Suppressor macrophage treated with lipopolysaccharide for 4 hours (primary cell): ENCODE measurements around the gene FBXL7.

Experiments used
- DNase-seq: peaks from one replicate; pipeline ENCODE4 v3.0.0-alpha.2; 2020

The FBXL7 gene

DNA sequence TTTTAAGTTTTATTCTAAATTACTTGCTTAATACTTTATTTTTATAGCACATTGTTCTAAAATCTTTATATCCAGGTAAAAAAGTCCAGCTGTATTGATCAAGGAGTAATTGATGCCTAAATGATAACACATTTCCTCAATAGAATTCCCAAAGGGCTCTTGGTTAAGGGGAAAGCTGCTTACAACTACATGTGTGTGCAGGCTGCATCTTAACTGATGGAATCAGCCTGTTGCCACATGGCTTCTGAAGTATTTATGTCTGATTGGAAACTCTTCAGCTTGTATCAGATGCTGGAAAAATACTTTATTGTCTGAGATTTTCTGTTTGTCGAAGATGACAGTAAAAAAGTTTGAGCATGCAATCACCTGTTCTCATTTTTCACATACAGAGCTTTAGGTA, 182.6 kb downstream of the FBXL7 start:
- no peak for DNase-seq

DNA sequence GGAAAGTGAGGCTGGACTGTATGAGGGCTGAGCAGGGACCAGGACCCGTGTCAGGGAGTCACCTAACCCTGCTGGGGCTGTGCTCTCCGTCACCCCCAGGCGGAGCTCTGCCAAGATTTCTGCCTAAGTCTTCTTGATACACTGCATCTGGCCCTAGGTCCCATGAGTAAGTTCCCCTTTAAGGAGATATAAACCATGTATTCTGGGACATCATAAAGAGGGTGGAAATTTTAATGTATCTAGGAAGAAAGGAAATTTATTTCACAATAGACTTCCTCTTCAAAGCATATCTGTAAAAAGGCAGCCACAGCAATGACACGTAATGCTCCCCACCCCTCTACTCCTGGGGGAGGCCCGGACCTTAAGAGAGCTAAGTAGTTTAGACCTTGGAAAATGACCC, 183.4 kb downstream of the FBXL7 start:
- DNase-seq: no peak

DNA sequence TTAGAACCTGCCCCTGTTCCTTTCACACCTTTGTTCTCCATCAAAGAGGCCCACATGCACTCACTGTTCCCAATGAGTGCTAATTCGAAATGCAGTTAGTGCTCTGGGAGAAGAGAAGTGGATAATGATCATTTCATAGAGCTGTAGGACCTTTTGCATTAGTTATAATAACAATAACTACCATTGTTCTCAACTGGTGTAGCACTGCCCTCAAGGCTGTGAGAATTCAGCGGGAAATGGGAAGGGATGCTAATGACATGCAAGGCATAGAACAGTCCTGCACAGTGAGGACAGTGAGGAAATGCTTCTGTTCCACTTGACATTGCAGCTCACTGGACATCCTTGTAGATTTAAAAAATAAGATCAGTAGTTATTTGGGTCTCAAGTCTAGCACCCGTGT, 187.4 kb downstream of the FBXL7 start:
- no peak for DNase-seq

DNA sequence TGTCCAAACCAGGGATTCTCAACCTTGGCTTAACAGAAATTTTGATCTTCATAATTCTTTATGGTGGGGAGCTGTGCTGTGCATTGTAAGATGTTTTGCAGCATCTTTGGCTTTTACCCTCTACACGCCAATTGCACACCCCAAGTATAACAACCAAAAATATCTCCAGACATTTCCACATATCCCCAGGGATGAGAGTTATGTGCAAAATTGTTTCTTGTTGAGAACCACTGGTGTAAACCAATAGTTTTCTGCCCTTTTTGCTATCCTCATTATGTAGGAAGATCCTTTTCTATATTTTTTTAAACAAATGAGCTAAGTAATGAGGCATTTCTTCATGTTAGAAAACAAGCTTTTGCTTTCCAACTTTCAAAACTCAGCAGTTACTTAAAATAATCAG, 189.9 kb downstream of the FBXL7 start:
- no peak for DNase-seq

DNA sequence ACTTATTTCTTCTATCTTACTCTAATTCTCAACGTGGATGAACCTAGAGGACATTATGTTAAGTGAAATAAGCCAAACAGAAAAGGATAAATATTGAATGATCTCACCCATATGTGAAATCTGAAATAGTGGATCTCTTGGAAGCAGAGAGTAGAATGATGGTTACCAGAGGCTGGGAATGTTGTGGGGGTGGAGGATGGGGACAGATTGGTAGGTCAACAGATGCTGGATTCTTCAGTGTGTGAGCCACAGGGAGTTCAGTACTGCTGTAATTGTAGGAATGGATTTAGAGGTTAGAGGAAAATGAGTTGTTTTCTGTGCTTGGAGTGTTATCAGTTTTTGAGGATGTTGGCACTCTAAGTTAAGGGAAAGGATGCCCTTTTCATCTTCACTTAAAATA, 190.6 kb downstream of the FBXL7 start:
- no peak for DNase-seq

DNA sequence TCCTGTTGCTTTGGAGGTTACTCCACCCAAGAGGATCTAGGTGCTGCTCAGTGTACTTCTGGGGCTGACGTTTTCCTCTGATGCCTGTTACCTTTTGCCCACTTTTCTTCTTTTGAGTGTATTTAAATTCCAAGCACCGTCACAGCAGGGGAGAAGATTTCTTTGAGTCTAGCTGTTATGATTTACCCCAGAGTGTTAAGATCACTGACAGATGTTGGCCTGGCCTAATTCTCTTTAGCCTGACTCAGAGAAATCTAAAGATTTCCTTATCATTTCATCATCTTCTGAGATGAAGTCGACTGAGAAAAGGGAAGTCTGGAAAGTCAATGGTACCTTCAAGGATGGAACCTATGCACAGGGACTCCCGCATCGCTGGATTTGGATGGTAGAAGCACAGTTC, 191.5 kb downstream of the FBXL7 start:
- no peak for DNase-seq

DNA sequence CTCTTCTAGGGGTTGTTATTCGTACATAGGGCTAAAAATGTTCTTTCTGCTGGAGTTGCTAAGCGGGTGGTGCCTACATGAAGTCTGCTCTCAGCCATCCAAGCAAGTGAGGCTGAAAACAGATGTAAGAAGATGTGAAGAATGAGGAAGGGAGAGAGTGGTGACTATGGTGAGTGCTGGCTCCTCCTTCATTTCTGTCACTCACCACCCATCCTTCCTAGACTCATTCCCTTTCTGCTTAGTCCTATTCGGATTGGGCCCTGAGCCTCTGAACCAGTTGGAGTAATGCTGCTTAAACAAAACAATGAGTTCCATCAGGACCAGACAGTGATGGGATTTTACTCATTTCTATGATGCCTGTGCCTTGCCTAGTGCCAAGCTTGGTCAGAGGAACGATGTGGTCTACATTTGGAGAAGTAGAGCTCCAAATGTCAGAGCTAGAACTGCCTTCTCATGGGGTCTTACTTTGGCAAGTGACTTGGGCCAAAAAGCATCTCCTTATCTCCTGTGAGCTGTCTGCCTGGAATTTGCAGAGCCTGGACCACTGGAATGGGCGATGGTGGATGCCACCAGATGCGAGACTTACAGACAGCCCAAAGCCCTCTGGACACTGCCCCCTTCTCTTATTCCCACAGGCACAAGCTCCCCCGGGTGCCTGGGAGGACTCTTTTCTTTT, 192.9 kb downstream of the FBXL7 start:
- no peak for DNase-seq

DNA sequence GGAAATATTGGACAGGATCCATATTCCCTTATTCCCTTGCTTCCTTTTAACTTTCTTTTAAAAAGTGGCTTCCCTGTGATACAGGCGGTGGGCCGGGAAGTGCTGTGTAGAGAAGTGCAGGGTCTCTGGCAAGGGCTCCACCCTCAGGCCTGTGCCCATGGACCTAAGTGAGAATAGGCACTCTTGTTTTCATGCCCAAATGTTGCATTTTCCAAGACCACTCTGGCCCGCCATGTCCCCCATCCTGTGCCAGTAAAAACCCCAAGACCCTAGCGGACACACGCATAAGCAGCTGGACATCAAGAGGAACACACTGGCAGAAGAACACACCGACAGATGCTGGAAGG, 193.4 kb downstream of the FBXL7 start:
- no peak for DNase-seq

DNA sequence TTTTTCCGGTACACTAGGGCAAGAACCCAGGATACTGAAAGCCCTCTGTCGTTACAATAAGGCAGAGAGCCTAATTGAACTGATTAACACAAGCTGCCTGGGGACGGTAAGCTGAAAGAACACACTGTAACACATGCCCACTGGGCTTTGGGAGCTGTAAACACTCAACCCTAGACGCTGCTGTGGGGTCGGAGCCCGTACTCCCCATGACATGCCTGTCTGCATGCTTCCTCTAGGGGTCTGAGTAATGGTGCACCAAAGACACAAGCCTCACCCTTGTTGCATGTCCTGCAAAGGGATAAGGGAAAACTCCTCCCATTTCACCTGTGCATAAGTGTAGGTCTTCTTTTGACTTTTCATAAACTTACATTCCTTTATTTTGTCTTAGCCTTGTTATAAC, 194.0 kb downstream of the FBXL7 start:
- no peak for DNase-seq

DNA sequence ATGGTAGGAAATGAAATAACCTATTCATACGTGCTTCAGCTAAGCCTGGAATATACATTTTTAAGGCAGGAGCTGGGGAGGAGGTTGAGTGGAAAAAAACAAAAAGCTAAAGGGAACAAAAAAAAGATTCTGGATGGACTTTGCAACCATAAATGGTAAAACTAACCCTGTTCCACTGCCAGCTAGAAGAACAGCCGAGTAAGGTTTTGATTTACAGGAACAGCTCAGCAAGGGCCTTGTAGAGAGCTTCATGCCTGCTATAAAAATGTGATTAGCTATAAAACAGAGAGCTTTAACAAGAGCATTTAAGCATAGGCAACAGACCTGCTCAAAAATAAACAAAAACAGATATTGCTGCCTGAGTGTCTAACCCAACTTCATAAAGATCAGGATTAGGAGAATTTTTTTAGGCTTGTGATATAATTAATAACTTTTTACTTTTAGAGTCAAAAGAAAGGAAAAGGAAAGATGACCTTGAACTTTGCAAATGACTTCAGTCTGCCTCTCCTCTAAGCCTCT, 194.8 kb downstream of the FBXL7 start:
- DNase-seq: no peak

DNA sequence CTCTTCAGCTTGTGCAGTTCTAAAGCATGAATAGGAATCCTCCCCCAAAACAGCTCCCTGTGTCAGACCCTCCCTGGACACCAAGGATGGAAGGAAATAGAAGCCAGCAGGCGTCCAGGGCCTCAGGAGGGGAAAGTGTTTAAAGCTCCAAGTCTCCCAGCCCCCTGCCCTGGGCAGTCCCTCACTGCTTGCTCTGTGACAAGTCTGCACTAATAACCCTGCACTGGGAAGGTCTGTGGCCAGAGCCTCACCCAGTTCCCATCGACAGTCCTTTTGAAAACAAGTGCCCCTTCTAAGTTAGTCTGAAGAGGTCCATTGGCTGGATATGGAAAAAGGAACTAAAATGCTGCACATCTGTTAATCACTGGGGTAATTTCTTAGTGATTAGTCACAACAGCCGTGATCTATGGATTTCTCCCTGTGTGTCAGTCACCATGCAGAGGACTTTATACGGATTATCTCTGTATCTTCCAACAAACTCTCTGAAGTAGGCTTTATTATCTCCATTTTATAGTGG, 195.3 kb downstream of the FBXL7 start:
- DNase-seq: no peak

DNA sequence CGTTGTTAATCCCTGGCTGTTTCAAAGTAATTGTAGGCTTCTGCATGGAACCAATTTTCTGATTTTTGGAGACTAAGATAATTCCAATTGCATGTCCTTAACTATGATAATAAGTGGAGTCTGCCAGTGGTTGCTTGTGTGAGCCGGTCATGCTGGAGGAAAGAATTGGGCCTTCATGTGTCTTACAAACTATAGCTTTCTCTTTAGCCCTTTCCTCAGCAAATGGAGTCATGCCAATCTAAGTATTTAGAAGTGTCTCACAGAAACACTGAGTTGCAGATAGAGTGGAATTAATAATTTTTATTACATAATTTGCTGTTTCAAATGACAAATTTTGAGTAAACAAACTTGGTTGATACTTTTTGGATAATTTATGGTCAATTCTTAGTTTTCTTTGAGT, 200.4 kb downstream of the FBXL7 start:
- no peak for DNase-seq

DNA sequence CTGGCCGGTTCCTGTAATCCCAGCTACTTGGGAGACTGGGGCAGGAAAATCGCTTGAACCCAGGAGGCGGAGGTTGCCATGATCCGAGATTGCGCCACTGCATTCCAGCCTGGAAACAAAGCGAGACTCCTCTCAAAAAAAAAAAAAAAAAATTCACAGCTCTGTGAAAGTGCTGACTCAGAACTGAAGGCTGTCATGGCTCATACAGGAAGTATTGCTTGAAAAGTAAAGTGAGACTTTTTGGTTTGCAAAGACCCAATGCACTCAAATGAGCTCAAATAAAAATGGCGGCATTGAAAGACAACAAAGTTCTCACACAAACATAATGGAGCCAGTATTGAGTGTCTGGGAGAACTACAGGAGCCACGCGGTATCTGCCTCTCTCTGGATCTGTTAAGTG, 202.1 kb downstream of the FBXL7 start:
- DNase-seq: no peak

DNA sequence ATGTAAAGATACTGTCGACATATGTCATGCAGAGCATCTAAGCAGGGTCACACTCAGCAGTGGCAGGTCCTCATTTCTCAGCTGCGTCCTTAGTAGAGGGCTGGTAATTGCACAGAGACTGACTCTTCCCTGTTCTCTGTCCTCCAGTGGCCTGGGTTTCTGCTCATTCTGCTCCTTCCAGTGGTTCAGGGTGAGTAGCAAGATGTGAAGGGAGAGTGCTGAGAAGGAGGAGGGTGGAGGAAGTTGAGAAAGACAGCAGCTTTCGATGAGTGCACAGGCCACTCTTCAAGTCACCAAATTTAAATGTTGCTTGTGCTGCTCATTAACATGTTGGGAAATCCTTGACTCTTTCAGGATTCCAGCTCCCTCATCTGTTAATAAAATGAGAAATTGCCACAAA, 203.9 kb downstream of the FBXL7 start:
- DNase-seq: no peak

DNA sequence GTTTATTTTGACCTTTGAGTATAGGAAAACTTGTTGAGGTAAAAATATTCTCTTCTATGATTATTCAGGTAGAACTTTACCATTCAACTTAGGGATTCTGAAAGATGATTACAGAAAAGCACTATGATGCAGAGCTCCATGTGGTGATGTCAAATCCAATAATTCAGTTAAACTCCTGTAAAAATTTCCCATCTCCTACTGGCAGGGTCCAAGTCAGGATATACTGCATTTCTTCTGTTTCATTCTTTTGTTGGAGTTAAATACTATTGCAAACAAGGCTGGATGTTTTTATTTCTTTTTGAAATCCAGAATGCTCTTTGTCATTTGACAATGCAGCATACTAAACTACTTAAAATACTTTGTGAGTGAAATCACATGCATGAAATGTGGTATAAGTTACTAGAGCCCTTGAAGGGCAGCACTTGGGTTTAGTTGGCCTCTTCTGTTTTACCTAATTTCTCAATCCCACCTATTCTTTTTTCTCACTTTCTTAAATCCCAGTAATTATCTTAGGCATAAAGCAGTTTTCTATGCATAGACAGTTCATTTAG, 204.5 kb downstream of the FBXL7 start:
- no peak for DNase-seq

DNA sequence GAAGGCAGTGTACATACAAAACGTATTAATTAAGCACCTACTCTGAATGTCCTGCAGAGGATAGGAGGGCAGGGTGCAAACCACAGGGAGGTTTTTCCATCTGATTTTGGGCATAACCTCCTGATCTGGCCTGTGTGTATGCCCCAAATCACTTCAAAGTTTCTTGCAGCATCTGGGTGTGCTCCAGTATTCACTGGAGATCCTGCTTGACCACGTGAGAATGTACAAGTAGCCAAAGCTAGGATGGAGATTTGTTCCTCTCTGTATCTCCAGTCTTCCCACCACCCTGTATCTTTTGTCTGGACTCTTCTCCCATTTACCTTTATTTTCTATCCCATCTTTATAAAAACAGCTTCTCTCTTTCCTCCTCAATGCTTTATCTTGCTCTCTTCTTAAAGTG, 207.7 kb downstream of the FBXL7 start:
- no peak for DNase-seq

DNA sequence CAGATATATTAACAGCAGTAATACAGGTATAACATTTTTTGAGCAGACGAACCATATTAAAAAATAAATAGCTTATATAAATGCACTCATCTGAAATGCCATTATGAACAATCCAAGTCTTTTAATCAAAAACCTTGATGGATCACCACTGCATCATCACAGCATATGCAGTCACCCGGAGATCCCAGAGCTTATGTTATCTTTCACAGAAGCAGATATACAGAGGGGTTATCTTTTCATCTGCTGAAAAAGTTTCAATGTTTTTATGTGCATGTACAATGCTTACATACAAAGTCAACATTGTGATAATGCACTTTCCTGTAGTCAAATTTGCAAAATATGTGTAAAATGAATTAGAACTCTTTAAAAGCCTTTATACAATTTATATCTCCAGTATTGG, 211.9 kb downstream of the FBXL7 start:
- no peak for DNase-seq

DNA sequence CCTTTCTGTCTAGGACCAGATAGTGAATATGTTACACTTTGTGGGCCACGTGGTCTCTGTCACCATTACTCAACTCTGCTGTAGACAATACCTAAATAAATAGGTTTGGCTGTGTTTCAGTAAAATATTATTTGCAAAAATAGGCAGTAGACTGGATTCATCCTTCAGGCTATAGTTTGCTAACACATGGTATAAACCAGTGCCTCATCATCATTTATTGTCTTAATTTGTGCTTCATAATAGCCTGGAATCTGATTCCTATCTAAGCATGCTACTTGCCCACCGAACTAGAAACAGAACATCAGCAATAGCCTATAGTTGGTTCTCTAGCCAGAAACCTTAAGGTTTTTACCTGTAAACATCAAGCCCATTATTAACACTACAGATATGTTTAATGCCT, 215.6 kb downstream of the FBXL7 start:
- DNase-seq: no peak

DNA sequence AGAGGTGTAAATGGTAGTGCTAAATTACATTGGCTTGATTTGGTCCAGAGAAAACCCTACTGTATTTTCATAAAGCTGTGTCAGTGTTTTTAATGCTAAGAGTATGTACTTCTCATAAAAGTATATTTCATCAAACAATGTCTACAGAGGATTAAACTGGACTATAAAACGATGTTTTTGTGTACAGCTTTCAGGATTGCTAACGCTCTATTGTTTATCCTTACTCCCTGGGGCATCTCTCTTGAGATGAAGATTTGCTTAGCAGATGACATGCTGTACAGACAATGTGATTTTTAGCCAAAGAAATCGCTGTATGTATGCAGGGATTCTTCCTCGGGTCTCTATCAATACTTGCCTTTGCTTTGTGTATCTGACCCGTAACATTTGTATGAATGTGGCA, 216.0 kb downstream of the FBXL7 start:
- DNase-seq: no peak

DNA sequence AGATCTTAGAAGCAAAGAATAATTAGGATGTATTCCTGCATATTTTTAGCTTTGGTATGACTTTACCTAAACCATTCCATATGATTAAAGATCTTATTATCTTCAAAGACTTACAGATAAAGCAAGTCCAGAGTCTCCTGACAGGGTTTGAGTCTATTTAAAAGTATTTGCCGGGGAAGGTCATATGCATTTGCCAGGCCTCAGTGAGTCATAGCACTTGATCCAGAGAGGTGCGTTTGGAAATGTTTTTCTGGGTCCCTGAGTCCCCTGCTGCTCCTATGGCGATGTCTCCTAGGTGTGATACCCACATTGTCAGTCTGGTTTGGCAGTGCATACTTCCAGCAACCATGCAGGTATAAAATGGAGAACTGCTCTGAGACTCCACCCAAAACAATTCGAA, 217.0 kb downstream of the FBXL7 start:
- DNase-seq: no peak

DNA sequence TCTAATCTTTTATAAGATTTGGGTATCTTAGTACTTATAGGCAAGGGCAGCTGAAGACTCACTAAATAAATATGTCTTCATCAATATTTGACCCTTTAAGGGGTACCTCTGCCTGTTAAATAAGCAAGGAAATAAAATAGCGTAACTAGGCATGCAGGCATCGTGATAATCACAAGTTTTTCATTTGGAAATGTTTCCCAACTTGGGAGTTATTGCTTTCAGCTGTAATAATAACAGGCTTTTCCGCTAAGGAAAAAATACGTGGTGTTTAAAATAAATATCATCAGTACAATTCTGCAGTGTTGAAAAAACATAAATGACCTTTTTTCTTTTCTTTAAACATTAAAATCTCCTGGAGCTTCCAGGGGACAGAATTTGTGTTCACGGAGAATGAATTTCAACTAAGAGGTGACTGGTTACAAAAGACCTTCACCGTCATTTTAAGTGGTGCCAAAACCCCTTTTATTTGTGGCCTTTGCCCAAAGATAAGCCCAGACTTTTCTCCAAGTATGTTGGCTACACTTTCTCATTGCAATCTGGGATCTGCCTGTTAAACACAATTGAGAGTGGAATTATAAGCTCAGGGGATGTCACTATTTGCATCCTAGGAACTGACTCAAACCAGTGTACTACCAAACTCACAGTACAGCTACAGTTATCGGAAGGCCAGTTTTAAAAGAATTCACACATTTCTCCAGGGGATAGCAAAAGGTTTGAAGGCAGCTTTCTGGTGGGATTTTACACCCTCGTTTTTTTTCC, 218.6 kb downstream of the FBXL7 start:
- DNase-seq: no peak

DNA sequence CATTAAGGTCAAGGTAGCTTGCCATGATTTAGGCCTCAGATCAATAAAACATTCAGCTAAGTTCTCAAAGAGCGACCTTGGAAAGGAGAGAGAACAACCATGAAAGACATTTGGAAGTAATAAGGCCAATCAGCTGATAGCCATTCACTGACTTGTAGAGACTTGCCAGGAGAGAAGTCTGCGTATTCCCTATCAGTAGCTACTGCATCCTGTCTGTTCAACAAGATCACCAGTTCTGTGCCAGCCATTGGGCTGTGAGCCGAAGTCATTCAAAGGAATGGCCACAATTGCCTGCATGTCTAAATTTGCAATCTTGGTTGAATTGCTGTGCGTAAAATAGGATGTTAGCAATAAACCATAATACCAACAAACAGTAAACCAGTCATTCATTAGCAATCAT, 219.8 kb downstream of the FBXL7 start:
- no peak for DNase-seq

DNA sequence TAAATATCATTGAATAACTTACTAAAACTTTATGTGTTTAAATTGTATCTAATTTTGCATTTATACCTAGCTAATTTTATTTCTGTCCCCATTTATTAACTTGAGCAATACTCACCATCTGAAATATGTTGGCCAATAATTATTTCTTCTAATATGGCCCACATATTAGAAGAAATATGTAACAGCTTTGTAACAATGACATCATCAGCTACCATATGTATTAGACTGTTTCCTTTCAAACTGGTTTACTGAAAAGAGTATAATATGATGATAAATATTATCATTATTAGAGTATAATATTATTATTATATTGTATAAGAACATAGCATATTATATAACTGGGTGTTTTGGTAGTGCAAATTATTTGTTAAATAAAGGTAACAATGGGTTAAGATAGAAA, 220.5 kb downstream of the FBXL7 start:
- DNase-seq: no peak

DNA sequence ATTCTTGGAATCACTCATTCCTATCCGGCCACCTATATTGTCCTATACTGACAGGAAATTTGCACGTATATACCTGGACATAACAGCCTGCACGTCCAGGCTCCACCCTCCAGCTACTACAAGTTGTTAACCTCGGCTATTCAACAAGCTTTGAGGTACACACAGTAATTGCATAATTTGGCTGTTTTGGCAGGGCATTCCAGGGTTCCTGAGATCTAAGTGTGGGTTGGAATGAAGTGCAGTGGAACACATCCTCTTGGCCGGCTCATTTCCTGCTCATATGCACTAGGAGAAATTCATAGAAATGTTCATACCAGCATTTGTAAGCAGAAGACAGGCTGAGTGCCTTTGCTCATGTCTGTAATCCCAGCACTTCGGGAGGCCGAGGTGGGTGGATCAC, 222.3 kb downstream of the FBXL7 start:
- no peak for DNase-seq
